H9 (cell line): Measurements from ENCODE around the gene FUNDC2. TPM values are rescaled to one million over a fixed set of nuclear protein-coding genes. Genes with fewer than 3 reads are reported as not detected.

Source experiments
- DNase-seq: peaks from one replicate; pipeline ENCODE4 v3.0.0-alpha.2; 2017
- H2AFZ ChIP-seq: one replicate; pipeline ENCODE4 v1.6.1; 2013; ENCODE audit warnings: mild to moderate bottlenecking, low read length, control low read depth, moderate library complexity
- H2AK5ac ChIP-seq: 2 replicates; pipeline ENCODE4 v1.6.1; 2013; ENCODE audit warnings: low read length, control low read depth, mixed read lengths; ENCODE audit not compliant: insufficient read length
- H2BK120ac ChIP-seq: one replicate; pipeline ENCODE4 v1.6.1; 2013; ENCODE audit warnings: low read depth, mild to moderate bottlenecking, low read length, control low read depth, inconsistent platforms; ENCODE audit not compliant: poor library complexity, severe bottlenecking
- H2BK12ac ChIP-seq: 2 replicates; pipeline ENCODE4 v1.6.1; 2013; ENCODE audit warnings: low read length, control low read depth, mixed read lengths, low read depth; ENCODE audit not compliant: insufficient read length
- H2BK15ac ChIP-seq: 2 replicates; pipeline ENCODE4 v1.6.1; 2013; ENCODE audit warnings: low read depth, low read length, control low read depth
- H2BK20ac ChIP-seq: one replicate; pipeline ENCODE4 v1.6.1; 2013; ENCODE audit warnings: low read depth, mild to moderate bottlenecking, low read length, control low read depth, inconsistent platforms; ENCODE audit not compliant: poor library complexity, severe bottlenecking
- H2BK5ac ChIP-seq: 2 replicates; pipeline ENCODE4 v1.6.1; 2013; ENCODE audit warnings: low read length, control low read depth, mixed read lengths; ENCODE audit not compliant: insufficient read length
- H3K14ac ChIP-seq: 2 replicates; pipeline ENCODE4 v1.6.1; 2013; ENCODE audit warnings: low read length, control low read depth; ENCODE audit not compliant: insufficient read depth
- H3K18ac ChIP-seq: 2 replicates; pipeline ENCODE4 v1.6.1; 2013; ENCODE audit warnings: low read depth, mild to moderate bottlenecking, mixed read lengths, low read length, control low read depth; ENCODE audit not compliant: insufficient read length
- H3K23ac ChIP-seq: 2 replicates; pipeline ENCODE4 v1.6.1; 2013; ENCODE audit warnings: low read length, control low read depth, mixed read lengths, low read depth; ENCODE audit not compliant: insufficient read length
- H3K23me2 ChIP-seq: 2 replicates; pipeline ENCODE4 v1.6.1; 2013; ENCODE audit warnings: low read depth, mild to moderate bottlenecking, mixed read lengths, low read length, control low read depth; ENCODE audit not compliant: insufficient read length, poor library complexity, severe bottlenecking
- H3K27ac ChIP-seq: 2 replicates; pipeline ENCODE4 v1.5.1; 2013; ENCODE audit warnings: low read length, control low read depth, mixed read lengths, low read depth; ENCODE audit not compliant: insufficient read length
- H3K27me3 ChIP-seq: 2 replicates; pipeline ENCODE4 v1.6.1; 2013; ENCODE audit warnings: low read length, control low read depth, inconsistent platforms; ENCODE audit not compliant: insufficient read depth
- H3K4ac ChIP-seq: 2 replicates; pipeline ENCODE4 v1.6.1; 2013; ENCODE audit warnings: low read depth, mild to moderate bottlenecking, control low read depth, inconsistent platforms, low read length, moderate library complexity
- H3K4me1 ChIP-seq: 2 replicates; pipeline ENCODE4 v1.6.1; 2013; ENCODE audit warnings: low read length, control low read depth, inconsistent platforms; ENCODE audit not compliant: insufficient read depth
- H3K4me2 ChIP-seq: 2 replicates; pipeline ENCODE4 v1.6.1; 2013; ENCODE audit warnings: low read length, control low read depth, mixed read lengths; ENCODE audit not compliant: insufficient read length, insufficient read depth
- H3K56ac ChIP-seq: 2 replicates; pipeline ENCODE4 v1.6.1; 2013; ENCODE audit warnings: low read depth, mild to moderate bottlenecking, mixed read lengths, low read length, control low read depth; ENCODE audit not compliant: insufficient read length
- H3K79me1 ChIP-seq: 2 replicates; pipeline ENCODE4 v1.6.1; 2013; ENCODE audit warnings: low read depth, mild to moderate bottlenecking, moderate library complexity, low read length, control low read depth, inconsistent platforms; ENCODE audit not compliant: insufficient read depth, poor library complexity, severe bottlenecking
- H3K79me2 ChIP-seq: 2 replicates; pipeline ENCODE4 v1.6.1; 2013; ENCODE audit warnings: low read length, control low read depth, inconsistent platforms; ENCODE audit not compliant: insufficient read depth
- H3K9ac ChIP-seq: 2 replicates; pipeline ENCODE4 v1.6.1; 2013; ENCODE audit warnings: low read length, control low read depth, mixed read lengths; ENCODE audit not compliant: insufficient read length; ENCODE audit errors: extremely low read depth
- H3K9me3 ChIP-seq: one replicate; pipeline ENCODE4 v1.6.1; 2013; ENCODE audit warnings: low read depth, low read length, inconsistent platforms; ENCODE audit not compliant: control insufficient read depth
- H3T11ph ChIP-seq: one replicate; pipeline ENCODE4 v1.6.1; 2013; ENCODE audit warnings: mild to moderate bottlenecking, low read length, control low read depth, inconsistent platforms
- H4K20me1 ChIP-seq: one replicate; pipeline ENCODE4 v1.6.1; 2013; ENCODE audit not compliant: control insufficient read depth, insufficient read length, insufficient read depth
- H4K5ac ChIP-seq: 2 replicates; pipeline ENCODE4 v1.6.1; 2013; ENCODE audit warnings: low read depth, mild to moderate bottlenecking, mixed read lengths, low read length, control low read depth; ENCODE audit not compliant: insufficient read length
- H4K8ac ChIP-seq: replicated peaks from 2 replicates; pipeline ENCODE4 v1.6.1; 2013; ENCODE audit warnings: low read length, control low read depth, mixed read lengths, low read depth; ENCODE audit not compliant: insufficient read length
- H4K91ac ChIP-seq: 2 replicates; pipeline ENCODE4 v1.6.1; 2013; ENCODE audit warnings: low read depth, mild to moderate bottlenecking, moderate library complexity, mixed read lengths, low read length, control low read depth; ENCODE audit not compliant: insufficient read length
- H3K27ac Mint-ChIP-seq, 3 experiments: 2 replicates in 2 of 3; 3 replicates in 1 of 3; pipeline ENCODE4 v1.8.0; 2020 to 2021; ENCODE audit warnings: mixed read lengths in 3 of 3, mild to moderate bottlenecking in 1 of 3, moderate library complexity in 1 of 3
- H3K27me3 Mint-ChIP-seq: 2 replicates; pipeline ENCODE4 v1.8.0; 2021; ENCODE audit warnings: low read depth, mild to moderate bottlenecking, moderate library complexity, mixed read lengths
- H3K36me3 Mint-ChIP-seq, 3 experiments: 2 replicates in 2 of 3; 3 replicates in 1 of 3; pipeline ENCODE4 v1.8.0; 2020 to 2021; ENCODE audit warnings: low read depth in 3 of 3, mixed read lengths in 3 of 3; ENCODE audit not compliant: insufficient read depth in 1 of 3
- H3K4me1 Mint-ChIP-seq, 2 experiments: 2 replicates each; pipeline ENCODE4 v1.8.0; 2020; ENCODE audit warnings: mixed read lengths in 2 of 2
- H3K4me3 Mint-ChIP-seq, 2 experiments: 2 replicates in 1 of 2; 3 replicates in 1 of 2; pipeline ENCODE4 v1.8.0; 2020 to 2021; ENCODE audit warnings: mild to moderate bottlenecking in 2 of 2, mixed read lengths in 2 of 2, moderate library complexity in 1 of 2
- H3K9me3 Mint-ChIP-seq, 2 experiments: 2 replicates in 1 of 2; 3 replicates in 1 of 2; pipeline ENCODE4 v1.8.0; 2020; ENCODE audit warnings: mild to moderate bottlenecking in 2 of 2, mixed read lengths in 2 of 2, moderate library complexity in 1 of 2
- WGBS: extraction: QIAGEN DNeasy Blood & Tissue Kit; methylation state at CpG from one replicate; pipeline ENCODE4 v1.1.7; 2013; ENCODE audit warnings: missing lambda C conversion rate, low lambda C conversion rate, mixed read lengths; ENCODE audit not compliant: insufficient read length; ENCODE audit errors: extremely low coverage; 5-methylcytosine and 5-hydroxymethylcytosine counted together
- total RNA-seq: library from RNA; stranded (reverse); gene quantifications from 2 replicates; pipeline ENCODE4 v1.2.1, GENCODE V29; 2021
- TF ChIP-seq, protein P1 (sequence below): fragments of 200-600 bp; sonication (generic); conservative IDR thresholded peaks from 3 replicates; pipeline ENCODE4 v1.8.0; 2021; ENCODE audit warnings: antibody characterized with exemption, mild to moderate bottlenecking

FUNDC2 gene
- total RNA-seq, 1 experiment from 2014 or later: 62.1 TPM

GRCh38 chrX:155053656-155054055 is 27.0 kb downstream of the FUNDC2 start:
- no peak overlapping the region for H2AK5ac ChIP-seq
- no peaks in the 10 kb centered on the region for H4K20me1 ChIP-seq

More at GRCh38 chrX:155053656-155054055, 27.0 kb downstream of the FUNDC2 start:
- Histone ChIP-seq H3K4me1 (no peaks in the 10 kb centered on the region), H3K23ac (no peak overlapping the region), H3K9me3 (peaks cover 28% of the 10 kb centered on the region), H2AFZ (no peak overlapping the region), H3K27ac (no peak overlapping the region), H2BK12ac (no peak overlapping the region), H4K8ac (no peak overlapping the region), H3K79me2 (no peaks in the 10 kb centered on the region), H3K4me2 (no peak overlapping the region), H3T11ph (no peak overlapping the region), H4K5ac (no peak overlapping the region), H4K91ac (no peak overlapping the region), H3K56ac (no peak overlapping the region), H3K79me1 (no peaks in the 10 kb centered on the region), H3K14ac (no peak overlapping the region), H3K23me2 (no peaks in the 10 kb centered on the region), H2BK120ac (no peak overlapping the region), H3K27me3 (no peaks in the 10 kb centered on the region), H2BK5ac (no peak overlapping the region), H3K9ac (no peak overlapping the region), H2BK15ac (no peak overlapping the region), H3K18ac (no peak overlapping the region), H2BK20ac (no peak overlapping the region), H3K4ac (no peak overlapping the region)
- peaks cover 2% of the 10 kb centered on the region; the same call in 1 of the 2 replicates for H3K27me3 Mint-ChIP-seq
- H3K9me3 Mint-ChIP-seq: peaks cover 66 to 80% of the 10 kb centered on the region in 2 experiments
- WGBS: no CpG with 5 or more reads among the region's 3 CpGs
- H3K4me1 Mint-ChIP-seq: peaks cover 3 to 5% of the 10 kb centered on the region in 2 experiments; a peak in 2 of 4 replicates
- H3K36me3 Mint-ChIP-seq: peaks cover 4 to 24% (median 12%) of the 10 kb centered on the region in 3 experiments; a peak in 4 of 7 replicates
- H3K27ac Mint-ChIP-seq: no peak overlapping the region; a peak in 1 of 7 replicates
- DNase-seq: no peak
- TF ChIP-seq, protein P1, sequence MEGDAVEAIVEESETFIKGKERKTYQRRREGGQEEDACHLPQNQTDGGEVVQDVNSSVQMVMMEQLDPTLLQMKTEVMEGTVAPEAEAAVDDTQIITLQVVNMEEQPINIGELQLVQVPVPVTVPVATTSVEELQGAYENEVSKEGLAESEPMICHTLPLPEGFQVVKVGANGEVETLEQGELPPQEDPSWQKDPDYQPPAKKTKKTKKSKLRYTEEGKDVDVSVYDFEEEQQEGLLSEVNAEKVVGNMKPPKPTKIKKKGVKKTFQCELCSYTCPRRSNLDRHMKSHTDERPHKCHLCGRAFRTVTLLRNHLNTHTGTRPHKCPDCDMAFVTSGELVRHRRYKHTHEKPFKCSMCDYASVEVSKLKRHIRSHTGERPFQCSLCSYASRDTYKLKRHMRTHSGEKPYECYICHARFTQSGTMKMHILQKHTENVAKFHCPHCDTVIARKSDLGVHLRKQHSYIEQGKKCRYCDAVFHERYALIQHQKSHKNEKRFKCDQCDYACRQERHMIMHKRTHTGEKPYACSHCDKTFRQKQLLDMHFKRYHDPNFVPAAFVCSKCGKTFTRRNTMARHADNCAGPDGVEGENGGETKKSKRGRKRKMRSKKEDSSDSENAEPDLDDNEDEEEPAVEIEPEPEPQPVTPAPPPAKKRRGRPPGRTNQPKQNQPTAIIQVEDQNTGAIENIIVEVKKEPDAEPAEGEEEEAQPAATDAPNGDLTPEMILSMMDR: no peak
- H3K4me3 Mint-ChIP-seq: no peak overlapping the region
